ENCODE data around the gene CYBC1.

The CYBC1 gene

GRCh38 chr17:82450357-82451106 lies at the start of gene CYBC1:
TSS of gene CYBC1 (minus strand) at chr17:82450752. CDS start at chr17:82449254, 1,498 bp downstream.
- DNase-seq (ENCODE audit: low read depth, low spot score): peak; percentile 96
- H3K4me3 ChIP-seq (ENCODE audit: low read depth, low read length): peak within 1 kb of the TSS; percentile 82
- in situ Hi-C loops (cut with HindIII; ENCODE audit: low sequenced_read_pairs): no loop called here
- TF ChIP-seq CTCF (IDR thresholded peaks at IDR 0.05; ENCODE audit: low read depth, low read length): no peak

- in situ Hi-C loops (cut with HindIII; ENCODE audit: low sequenced_read_pairs): no loop called here
- peak overlapping the region; percentile 52 for H3K4me3 ChIP-seq (ENCODE audit: low read depth, low read length)
- no peak for TF ChIP-seq CTCF (IDR thresholded peaks at IDR 0.05; ENCODE audit: low read depth, low read length)
- peak; percentile 44 for DNase-seq (ENCODE audit: low read depth, low spot score)
Measured at GRCh38 chr17:82497483-82498405, 47.2 kb upstream of the CYBC1 start.

GRCh38 chr17:82496529-82497434 lies 46.2 kb upstream of the CYBC1 start:
- in situ Hi-C loops (cut with HindIII; ENCODE audit: low sequenced_read_pairs): no loop called here
- peak overlapping the region; percentile 52 for H3K4me3 ChIP-seq (ENCODE audit: low read depth, low read length)
- no peak for TF ChIP-seq CTCF (IDR thresholded peaks at IDR 0.05; ENCODE audit: low read depth, low read length)
- peak; percentile 90 for DNase-seq (ENCODE audit: low read depth, low spot score)

GRCh38 chr17:82495844-82496528 lies 45.4 kb upstream of the CYBC1 start:
- H3K4me3 ChIP-seq (ENCODE audit: low read depth, low read length): no peak overlapping the region
- no peak for DNase-seq (ENCODE audit: low read depth, low spot score)
- in situ Hi-C loops (cut with HindIII; ENCODE audit: low sequenced_read_pairs): no loop called here
- TF ChIP-seq CTCF (IDR thresholded peaks at IDR 0.05; ENCODE audit: low read depth, low read length): no peak

GRCh38 chr17:82494236-82495055 lies 43.9 kb upstream of the CYBC1 start:
- H3K4me3 ChIP-seq (ENCODE audit: low read depth, low read length): no peak overlapping the region
- peak; percentile 91 for DNase-seq (ENCODE audit: low read depth, low spot score)
- in situ Hi-C loops (cut with HindIII; ENCODE audit: low sequenced_read_pairs): no loop called here
- TF ChIP-seq CTCF (IDR thresholded peaks at IDR 0.05; ENCODE audit: low read depth, low read length): peak; percentile 92

Data from astrocyte of the spinal cord (primary cell).